Activated effector memory CD4-positive, alpha-beta T cell treated with anti-CD3 and anti-CD28 coated beads, Interleukin-2, amount 50 U/mL, for 16 hours (primary cell): ENCODE results near the gene CLDN9.
"Not testable (repeated sequence)": the region's sequence is repeated elsewhere in the genome, so short reads cannot be mapped to it uniquely, and the experiment has no call there.

ENCODE experiments used
- DNase-seq: peaks from one replicate; pipeline ENCODE4 v3.0.0-alpha.2; 2020

Gene CLDN9

GRCh38 chr16:3035972-3036725, 23.4 kb downstream of the CLDN9 start:
- no peak for DNase-seq

- DNase-seq = no peak
Measured at GRCh38 chr16:3036726-3037315, 24.1 kb downstream of the CLDN9 start, which contains the start of gene BICDL2. TSS of gene BICDL2 (minus strand) at chr16:3036944. CDS start at chr16:3035496, 1,448 bp downstream.

GRCh38 chr16:3038256-3038655, 25.5 kb downstream of the CLDN9 start:
- DNase-seq = no peak

- DNase-seq = no peak
Measured at GRCh38 chr16:3038896-3039295, 26.2 kb downstream of the CLDN9 start.

DNA sequence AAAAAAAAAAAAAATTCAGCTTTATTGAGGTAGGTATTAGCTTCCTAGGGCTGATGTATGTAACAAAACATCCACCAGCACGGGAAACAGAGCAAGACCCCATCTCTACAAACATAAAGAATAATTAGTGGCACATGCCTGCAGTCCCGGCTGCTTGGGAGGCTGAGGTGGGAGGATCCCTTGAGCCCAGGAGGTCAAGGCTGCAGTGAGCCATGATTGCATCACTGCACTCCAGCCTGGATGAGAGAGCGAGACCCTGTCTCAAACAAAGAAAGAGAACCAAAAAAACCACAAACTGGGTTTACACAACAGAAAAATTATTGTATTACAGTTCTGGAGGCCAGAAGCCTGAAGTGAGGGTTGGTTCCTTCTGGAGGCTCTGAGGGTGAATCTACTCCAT, 29.7 kb downstream of the CLDN9 start:
- no peak for DNase-seq

- DNase-seq = no peak
Measured at GRCh38 chr16:3044708-3045107, 32.0 kb downstream of the CLDN9 start.

DNA sequence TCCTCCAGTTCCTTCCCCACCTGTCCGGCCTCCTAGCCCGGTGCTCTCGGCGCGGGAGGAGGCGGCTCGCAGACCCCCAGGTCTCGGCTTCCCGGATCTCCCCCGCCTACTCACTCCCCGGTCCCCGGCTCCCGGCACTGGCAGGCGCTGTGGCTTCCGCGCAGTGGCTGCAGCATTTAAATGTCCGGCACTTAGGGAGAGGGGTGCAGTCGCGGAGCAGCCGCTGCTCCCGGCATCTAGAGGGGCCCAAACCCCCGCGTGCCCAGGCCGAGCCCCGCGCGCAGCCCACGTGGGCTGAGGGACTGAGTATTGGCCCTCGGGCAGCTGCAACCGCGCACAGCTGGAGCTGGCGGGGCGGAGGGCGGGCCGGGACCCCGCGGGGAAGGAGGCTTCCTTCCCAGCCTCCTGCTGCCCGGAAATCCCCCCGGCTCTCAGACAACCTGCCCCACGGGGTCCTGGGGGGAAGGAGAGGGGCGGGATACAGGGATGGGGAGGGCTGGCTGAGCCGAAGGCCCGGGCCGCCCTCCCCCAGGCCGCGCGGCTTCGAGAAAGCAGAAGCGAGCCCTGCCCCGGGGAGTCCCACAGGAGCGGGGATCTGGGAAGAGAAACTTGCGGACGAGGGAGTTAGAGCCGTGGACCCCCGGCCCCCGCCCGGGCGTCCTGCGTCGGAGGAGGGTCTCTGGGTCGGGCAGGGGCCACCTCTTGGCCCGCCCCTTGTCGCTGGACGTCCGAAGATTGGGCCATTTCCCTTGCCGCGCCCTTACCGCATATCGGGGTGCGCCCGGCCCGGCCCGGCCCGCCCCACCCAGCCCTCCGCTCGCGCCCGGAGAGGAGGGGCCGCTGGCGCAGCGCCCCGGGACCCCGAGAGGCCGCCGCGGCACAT, 33.3 kb downstream of the CLDN9 start, which contains the start of gene MMP25:
TSS of gene MMP25 (plus strand) at position 804 of the 883 bp plus-strand sequence. CDS start 357 bp downstream, outside the sequence.
- DNase-seq = no peak

DNA sequence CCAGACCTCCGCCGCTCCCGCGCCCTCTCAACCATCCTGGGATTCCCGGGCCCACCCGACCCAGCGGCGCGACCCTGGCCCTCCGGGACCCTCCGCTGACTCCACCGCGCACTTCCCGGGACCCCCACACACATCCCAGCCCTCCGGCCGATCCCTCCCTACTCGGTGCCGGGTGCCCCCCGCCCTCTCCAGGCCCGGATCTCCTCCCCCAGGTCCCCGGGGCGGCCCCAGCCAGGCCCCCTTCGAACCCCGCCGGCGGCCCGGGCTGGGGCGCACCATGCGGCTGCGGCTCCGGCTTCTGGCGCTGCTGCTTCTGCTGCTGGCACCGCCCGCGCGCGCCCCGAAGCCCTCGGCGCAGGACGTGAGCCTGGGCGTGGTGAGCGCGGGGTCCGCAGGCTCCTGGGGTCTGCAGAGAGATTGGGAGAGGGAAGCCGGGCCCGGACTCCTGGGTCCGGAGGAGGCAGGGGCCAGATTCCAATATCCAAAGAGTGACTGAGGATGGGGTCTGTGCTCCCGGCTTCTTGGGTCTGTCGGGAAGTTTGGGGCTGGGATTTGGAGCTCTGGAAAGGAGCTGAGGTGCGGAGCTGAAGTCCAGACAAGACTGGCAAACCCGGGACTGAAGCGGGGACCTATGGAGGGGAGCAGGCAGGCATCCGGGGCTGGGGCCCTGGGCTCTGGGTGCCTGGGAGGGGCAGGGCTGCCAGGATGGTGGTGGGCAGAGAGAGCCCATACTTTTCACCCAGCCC, 34.1 kb downstream of the CLDN9 start:
- DNase-seq = no peak

GRCh38 chr16:3047387-3047720, 34.6 kb downstream of the CLDN9 start:
- no peak for DNase-seq

DNA sequence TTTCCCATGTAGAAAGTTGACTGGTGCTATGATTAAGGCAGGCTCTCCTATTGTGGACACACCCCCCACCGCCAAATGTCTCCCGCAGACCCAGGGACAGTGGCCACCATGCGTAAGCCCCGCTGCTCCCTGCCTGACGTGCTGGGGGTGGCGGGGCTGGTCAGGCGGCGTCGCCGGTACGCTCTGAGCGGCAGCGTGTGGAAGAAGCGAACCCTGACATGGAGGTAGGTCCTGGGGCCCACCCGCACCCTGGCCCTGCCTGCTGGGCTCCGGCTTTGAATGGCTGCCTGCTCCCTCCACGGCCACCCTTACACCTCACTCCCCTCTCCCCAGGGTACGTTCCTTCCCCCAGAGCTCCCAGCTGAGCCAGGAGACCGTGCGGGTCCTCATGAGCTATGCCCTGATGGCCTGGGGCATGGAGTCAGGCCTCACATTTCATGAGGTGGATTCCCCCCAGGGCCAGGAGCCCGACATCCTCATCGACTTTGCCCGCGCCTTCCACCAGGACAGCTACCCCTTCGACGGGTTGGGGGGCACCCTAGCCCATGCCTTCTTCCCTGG, 37.3 kb downstream of the CLDN9 start:
- no peak for DNase-seq

DNA sequence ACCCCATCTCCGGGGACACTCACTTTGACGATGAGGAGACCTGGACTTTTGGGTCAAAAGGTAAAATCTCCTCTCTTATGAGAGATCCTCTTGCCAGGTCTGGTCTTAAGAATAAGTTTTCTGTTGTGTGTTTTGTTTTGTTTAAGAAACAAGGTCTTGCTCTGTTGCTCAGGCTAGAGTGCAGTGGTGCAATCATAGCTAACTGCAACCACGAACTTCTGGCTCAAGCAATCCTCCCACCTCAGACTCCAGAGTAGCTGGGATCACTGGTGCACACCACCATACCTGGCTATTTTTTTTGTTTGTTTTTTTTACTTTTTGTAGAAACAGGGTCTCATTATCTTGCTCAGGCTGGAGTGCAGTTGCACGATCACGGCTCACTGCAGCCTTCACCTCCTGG, 37.8 kb downstream of the CLDN9 start:
- no peak for DNase-seq

- no peak for DNase-seq
Measured at GRCh38 chr16:3051009-3051408, 38.3 kb downstream of the CLDN9 start.

DNA sequence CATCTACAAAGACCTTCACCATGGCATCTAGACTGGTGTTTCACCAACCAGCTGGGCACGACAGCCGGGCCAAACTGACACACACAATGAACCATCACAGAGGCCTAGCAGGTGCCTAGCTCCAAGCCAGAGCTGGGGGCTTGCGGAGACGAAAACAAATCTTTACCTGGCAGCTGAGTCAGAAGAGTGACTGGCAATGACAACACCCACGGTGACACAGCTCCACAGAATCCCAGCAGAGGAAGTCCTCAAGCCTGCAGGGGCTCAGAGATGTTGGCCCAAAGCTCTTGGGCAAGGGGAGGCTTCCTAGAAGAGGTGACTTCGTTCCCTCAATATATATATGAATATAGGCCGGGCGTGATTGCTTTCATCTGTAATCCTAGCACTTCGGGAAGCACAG, 38.8 kb downstream of the CLDN9 start:
- no peak for DNase-seq

DNA sequence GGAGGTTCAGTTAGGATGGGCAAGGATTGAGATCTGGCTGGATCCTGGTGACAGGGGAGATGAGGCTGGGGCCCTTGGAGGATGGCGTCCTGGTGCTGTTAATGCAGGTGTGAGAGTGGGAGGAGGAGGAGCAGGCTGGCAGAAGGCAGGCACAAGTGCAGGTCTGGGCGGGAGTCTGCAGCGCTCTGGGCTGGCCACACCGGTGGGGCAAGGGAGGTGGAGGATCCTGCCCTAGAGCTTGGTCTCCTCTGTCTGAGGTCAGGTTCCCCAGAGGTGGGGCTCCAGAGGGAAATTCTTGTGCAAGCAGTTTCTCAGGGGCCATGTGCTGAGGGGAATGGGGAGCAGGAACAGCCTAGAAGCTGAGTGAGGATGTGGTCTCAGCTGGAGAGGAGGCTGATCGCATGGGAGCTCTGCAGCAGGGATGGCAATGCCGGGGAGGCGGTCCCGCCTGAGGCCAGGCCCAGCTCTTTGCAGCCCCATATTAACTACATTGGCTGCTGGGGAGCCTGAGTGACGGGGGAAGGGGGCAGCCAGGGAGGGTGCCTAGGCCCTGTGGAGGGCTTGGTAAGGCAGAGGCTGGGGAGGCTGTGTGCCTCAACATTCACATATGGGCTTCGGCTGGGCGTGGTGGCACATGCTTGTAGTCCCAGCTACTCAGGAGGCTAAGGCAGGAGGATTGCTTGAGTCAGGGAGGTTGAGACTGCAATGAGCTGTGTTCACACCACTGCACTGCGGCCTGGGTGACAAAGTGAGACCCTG, 40.0 kb downstream of the CLDN9 start:
- not testable (repeated sequence) for DNase-seq

GRCh38 chr16:3053330-3053710, 40.6 kb downstream of the CLDN9 start:
- not testable (repeated sequence) for DNase-seq

DNA sequence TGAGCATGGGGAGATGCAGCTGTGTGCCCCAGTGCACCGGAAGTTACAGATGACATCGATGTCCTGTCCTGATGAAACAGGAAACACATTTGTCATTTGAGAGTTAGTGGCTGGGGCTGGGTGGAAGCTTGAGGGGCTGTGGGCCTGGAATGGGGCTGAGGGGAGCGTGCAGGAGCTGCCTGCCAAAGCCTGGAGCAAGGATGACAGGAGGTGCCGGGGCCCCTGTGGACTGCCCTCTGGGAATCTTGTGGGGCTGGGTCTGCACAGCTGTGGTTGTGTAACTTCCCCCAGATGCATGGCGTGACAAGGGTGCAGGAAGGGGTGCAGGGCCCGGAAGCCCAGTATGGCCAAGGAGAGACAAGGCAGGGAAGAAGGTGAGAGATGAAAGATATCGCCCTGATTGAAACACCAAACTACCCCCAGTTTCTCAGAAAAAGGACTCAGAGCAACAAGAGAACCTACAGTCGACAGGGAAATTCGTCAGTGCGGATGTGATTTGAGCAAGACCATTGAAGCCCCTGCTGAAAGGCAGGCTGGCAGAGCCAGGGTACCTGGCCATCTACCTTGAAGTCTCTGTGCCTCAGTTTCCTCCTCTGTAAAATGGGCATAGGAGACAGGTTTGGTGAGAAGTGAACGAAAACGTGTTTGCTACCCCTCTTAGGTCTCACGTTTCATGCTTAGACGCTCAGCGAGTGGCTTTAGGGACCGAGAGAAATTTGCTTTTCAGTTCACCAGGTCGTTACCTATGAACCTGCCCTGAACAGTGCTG, 42.4 kb downstream of the CLDN9 start:
- no peak for DNase-seq

- DNase-seq = not testable (repeated sequence)
Measured at GRCh38 chr16:3055734-3056115, 43.0 kb downstream of the CLDN9 start.

DNA sequence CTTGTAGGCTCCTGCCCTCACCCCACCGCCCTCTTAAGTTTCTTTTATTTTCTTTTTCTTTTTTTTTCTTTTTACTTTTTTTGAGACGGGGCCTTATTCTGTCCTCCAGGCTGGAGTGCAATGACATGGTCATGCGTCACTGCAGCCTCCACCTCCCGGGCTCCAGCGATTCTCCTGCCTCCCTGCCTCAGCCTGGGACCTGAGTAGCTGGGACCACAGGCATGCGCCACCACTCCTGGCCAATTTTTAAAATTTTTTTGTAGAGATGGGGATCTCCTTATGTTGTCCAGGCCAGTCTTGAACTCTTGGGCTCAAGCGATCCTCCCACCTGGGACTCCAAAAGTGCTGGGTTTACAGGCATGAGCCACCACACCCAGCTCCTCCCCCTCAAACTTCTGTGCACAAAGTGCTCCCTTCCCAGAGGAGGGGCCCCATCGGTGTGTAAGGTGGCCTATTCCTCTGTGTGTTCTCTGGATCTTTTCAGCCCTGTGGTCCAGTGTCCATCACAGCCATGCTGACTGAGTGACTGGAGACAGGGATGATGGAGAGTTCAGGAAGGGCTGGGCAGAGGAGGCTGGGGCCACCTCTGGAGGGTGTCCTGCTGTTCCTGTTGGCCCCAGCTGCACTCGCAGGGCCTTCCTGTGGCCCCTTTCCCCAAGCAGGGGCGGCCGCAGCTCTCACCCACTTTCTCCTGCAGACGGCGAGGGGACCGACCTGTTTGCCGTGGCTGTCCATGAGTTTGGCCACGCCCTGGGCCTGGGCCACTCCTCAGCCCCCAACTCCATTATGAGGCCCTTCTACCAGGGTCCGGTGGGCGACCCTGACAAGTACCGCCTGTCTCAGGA, 43.8 kb downstream of the CLDN9 start:
- no peak for DNase-seq

DNA sequence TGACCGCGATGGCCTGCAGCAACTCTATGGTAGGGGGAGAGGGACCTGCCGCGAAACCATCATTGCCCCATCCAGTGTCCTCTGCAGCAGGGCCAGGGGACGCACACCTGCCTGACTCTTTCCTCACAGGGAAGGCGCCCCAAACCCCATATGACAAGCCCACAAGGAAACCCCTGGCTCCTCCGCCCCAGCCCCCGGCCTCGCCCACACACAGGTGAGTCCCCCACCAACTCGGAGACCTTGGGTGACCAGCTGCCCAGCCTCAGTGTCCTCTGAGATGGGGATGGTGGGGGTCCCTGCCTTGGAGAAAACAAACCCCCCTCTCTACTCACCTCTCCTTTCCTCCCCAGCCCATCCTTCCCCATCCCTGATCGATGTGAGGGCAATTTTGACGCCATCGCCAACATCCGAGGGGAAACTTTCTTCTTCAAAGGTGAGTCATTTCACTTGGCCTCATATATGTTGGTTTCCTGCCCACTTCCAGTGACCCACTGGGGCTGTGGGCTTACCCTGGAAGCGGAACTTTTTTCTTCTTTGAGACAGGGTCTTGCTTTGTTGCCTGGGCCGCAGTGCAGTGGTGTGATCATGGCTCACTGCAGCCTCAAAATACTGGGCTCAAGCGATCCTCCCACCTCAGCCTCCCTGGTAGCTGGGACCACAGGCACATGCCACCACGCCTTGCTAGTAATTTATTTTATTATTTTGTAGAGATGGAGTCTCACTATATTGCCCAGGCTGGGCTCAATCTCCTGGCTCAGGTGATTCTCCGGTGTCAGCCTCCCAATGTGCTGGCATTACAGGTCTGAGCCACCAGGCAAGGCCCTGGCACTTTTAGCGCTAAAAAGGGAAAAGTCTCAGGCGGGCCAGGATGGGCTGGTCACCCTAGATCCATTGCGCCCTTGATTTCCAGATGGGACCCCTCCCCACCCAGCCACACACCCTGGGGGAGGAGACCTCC, 44.7 kb downstream of the CLDN9 start:
- DNase-seq = no peak
